ENCODE results near the gene AMDHD2.
A peak's percentile ranks its signal among the peaks of the same experiment; 100 is the strongest.
"Not testable (repeated sequence)": the region's sequence is repeated elsewhere in the genome, so short reads cannot be mapped to it uniquely, and the experiment has no call there.

The AMDHD2 gene, protein sequence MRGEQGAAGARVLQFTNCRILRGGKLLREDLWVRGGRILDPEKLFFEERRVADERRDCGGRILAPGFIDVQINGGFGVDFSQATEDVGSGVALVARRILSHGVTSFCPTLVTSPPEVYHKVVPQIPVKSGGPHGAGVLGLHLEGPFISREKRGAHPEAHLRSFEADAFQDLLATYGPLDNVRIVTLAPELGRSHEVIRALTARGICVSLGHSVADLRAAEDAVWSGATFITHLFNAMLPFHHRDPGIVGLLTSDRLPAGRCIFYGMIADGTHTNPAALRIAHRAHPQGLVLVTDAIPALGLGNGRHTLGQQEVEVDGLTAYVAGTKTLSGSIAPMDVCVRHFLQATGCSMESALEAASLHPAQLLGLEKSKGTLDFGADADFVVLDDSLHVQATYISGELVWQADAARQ

DNA sequence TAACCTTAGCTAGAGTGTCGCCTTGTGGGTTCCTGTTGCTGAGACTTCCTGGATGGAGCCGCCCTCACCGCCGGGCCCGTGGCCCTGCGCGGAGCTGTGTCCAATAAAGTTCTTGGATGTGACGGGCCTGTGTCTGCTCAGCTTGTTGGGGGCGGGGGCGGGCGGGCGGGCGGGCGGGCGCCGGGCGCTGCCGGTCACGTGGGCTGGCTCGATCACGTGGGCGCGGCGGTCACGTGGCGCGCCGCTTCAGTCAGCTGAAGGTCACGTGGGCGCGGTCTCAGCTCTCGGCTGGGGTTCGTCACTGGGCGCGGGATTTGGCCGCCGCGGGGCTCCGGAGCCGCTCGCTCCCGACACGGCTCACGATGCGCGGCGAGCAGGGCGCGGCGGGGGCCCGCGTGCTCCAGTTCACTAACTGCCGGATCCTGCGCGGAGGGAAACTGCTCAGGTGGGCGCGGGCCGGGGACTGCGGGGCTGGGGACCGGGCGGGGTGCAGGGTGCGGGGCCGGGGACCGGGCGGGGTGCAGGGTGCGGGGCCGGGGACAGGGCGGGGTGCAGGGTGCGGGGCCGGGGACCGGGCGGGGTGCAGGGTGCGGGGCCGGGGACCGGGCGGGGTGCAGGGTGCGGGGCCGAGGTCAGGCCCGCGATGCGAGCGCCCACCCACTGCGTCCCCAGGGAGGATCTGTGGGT lies at the start of gene AMDHD2:
AMDHD2 (plus strand) TSS at position 275 of the 687 bp plus-strand sequence; CDS start at position 363, 88 bp downstream.
- peak; percentile 90 to 92 for DNase-seq

DNA sequence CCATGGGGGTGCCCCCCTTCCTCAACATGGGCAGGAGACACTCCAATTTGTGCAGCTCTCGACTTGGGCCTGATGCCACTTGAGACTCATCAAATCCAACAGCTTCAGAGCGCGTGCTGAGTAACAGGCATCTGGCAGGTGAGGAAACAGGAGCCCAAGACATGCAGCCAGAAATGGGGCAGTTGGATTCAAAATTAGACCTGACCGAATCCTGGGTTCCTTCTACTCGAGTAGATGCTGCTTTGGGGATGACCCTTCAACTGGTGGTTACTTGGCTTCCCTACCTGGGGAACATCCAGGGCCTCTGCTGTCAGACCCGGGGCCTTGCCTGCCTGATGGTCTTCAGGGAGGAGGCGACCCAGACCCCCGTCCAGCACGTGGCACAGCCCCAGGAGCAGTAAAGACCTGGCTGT lies 49.6 kb upstream of the AMDHD2 start:
- DNase-seq: peak in 1 of 2 donors; percentile 23

- DNase-seq: peak in 1 of 2 donors; percentile 39
Measured at GRCh38 chr16:2471016-2471652, 49.0 kb upstream of the AMDHD2 start, which contains the start of gene NTN3. Gene NTN3 (plus strand): TSS chr16:2471297. CDS start chr16:2471702, 405 bp downstream.

DNA sequence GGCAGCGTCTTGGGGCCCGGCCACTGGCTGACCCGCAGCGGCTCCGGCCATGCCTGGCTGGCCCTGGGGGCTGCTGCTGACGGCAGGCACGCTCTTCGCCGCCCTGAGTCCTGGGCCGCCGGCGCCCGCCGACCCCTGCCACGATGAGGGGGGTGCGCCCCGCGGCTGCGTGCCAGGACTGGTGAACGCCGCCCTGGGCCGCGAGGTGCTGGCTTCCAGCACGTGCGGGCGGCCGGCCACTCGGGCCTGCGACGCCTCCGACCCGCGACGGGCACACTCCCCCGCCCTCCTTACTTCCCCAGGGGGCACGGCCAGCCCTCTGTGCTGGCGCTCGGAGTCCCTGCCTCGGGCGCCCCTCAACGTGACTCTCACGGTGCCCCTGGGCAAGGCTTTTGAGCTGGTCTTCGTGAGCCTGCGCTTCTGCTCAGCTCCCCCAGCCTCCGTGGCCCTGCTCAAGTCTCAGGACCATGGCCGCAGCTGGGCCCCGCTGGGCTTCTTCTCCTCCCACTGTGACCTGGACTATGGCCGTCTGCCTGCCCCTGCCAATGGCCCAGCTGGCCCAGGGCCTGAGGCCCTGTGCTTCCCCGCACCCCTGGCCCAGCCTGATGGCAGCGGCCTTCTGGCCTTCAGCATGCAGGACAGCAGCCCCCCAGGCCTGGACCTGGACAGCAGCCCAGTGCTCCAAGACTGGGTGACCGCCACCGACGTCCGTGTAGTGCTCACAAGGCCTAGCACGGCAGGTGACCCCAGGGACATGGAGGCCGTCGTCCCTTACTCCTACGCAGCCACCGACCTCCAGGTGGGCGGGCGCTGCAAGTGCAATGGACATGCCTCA lies 48.3 kb upstream of the AMDHD2 start:
- no peak for DNase-seq

DNA sequence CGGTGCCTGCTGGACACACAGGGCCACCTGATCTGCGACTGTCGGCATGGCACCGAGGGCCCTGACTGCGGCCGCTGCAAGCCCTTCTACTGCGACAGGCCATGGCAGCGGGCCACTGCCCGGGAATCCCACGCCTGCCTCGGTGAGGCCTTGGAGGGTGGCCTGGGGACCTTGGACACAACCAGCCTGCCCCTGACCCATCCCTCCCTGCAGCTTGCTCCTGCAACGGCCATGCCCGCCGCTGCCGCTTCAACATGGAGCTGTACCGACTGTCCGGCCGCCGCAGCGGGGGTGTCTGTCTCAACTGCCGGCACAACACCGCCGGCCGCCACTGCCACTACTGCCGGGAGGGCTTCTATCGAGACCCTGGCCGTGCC lies 47.7 kb upstream of the AMDHD2 start:
- no peak for DNase-seq

GRCh38 chr16:2472885-2473445 lies 47.2 kb upstream of the AMDHD2 start:
- DNase-seq: no peak

DNA sequence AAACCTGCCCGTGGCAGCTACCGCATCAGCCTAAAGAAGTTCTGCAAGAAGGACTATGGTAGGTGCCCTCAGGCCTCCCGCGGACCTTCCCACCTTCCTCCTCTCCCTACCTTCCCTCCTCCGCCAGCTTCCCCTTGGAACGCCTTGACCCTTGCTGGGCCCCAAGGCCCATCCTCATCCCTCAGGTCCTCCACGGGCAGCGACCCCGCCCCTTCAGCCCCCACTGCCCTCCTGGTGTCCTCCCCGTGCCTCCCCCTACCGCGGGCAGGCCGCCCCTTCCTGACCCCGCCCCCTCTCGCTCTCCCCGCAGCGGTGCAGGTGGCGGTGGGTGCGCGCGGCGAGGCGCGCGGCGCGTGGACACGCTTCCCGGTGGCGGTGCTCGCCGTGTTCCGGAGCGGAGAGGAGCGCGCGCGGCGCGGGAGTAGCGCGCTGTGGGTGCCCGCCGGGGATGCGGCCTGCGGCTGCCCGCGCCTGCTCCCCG lies 46.7 kb upstream of the AMDHD2 start:
- DNase-seq: peak in 1 of 2 donors; percentile 54

DNA sequence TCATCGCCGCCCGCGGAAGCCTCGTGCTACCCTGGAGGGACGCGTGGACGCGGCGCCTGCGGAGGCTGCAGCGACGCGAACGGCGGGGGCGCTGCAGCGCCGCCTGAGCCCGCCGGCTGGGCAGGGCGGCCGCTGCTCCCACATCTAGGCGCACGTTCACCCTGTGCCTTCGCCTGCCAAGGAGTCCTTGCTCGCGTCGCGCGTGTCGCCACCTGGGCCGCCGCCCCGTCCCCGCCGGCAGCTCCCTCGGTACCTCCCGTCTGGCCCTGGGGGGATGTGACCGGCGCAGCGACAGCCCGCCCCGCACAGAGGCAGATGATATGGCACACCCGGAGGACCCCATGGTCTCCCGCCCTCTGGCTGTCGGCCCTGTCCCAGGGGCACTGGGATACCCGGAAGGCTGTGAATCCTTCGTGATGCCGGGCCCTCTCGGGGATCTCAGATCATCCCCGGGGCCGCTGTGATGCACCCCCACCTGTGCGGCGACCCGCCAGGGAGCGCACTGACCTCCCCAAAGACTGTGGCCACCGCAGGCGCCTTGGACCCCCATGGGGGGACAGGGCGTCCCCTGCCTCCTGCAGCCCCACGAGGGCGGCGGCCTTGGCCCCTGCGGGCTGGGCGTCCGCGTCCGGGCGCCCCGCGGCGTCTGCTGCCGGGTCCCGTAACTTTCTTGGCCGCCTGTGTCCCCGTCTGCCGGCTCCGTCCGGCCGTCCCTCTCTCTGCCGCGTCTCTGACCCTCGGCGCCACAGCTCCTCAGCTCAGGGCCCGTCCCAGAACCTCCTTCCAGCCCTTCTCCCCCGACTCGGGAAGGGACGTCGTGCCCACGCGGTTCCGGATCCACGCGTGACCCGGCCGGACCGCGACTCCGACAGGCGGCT lies 45.9 kb upstream of the AMDHD2 start:
- peak; percentile 53 to 63 for DNase-seq

GRCh38 chr16:2474877-2475412 lies 45.2 kb upstream of the AMDHD2 start, which contains the start of gene TBC1D24:
Gene TBC1D24 (plus strand): TSS chr16:2475127. CDS start chr16:2496149, 21,022 bp downstream.
- peak; percentile 84 to 88 for DNase-seq

- DNase-seq: peak in 1 of 2 donors; percentile 49
Measured at GRCh38 chr16:2475413-2476344, 44.5 kb upstream of the AMDHD2 start.

- DNase-seq: no peak
Measured at GRCh38 chr16:2476345-2476720, 43.8 kb upstream of the AMDHD2 start.

GRCh38 chr16:2476741-2477140 lies 43.4 kb upstream of the AMDHD2 start:
- no peak for DNase-seq

GRCh38 chr16:2477327-2477726 lies 42.8 kb upstream of the AMDHD2 start:
- DNase-seq: no peak

GRCh38 chr16:2478279-2478678 lies 41.9 kb upstream of the AMDHD2 start:
- no peak for DNase-seq

DNA sequence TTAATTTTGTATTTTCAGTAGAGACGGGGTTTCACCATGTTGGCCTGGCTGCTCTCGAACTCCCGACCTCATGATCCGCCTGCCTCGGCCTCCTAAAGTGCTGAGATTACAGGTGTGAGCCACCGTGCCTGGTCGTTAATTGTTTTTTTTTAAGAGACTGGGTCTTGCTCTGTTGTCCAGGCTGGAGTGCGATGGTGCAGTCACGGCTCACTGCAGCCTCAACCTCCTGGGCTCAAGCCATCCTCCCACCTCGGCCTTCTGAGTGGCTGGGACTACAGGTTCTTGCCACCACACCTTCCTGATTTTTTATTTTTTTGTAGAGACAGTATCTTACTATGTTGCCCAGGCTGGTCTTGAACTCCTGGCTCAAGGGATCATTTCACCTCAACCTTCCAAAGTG lies 40.2 kb upstream of the AMDHD2 start:
- not testable (repeated sequence) for DNase-seq

DNA sequence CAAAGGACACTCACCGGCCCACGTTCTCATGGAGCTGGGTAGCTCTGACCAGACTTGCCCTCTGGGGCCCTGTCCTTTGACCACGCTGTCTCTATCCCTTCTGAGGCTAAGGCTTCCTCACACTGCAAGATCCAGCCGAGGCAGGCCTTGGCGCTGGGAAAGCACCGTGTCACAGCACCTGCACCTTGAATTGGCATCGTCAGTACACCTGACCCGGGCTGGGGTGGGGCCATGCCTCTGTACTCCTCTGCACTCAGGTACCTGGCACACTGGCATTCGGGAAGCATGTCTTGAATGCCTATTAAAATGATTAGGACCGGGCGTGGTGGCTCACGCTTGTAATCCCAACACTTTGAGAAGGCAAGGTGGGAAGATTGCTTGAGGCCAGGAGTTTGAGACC lies 39.2 kb upstream of the AMDHD2 start:
- DNase-seq: no peak

DNA sequence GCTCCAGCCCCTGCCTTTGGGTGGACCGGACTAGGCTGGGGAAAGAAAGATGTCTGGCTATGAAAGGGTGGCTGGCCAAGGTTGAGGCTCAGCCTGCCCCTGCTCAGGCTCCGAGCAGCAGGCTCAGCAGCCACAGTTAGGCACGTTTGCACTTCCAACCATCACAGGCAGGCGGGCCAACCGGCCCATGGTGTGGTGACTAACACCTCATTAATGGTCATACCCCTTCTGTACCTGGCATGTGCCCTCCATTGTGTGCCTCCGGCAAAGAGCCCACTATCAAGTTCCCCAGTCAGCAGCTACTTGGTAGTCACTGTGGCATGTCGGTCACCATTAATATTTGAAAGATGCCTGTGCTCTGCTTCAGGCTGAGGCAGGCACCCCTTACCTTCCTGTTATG lies 38.5 kb upstream of the AMDHD2 start:
- no peak for DNase-seq

- no peak for DNase-seq
Measured at GRCh38 chr16:2482249-2482648, 37.9 kb upstream of the AMDHD2 start.

DNA sequence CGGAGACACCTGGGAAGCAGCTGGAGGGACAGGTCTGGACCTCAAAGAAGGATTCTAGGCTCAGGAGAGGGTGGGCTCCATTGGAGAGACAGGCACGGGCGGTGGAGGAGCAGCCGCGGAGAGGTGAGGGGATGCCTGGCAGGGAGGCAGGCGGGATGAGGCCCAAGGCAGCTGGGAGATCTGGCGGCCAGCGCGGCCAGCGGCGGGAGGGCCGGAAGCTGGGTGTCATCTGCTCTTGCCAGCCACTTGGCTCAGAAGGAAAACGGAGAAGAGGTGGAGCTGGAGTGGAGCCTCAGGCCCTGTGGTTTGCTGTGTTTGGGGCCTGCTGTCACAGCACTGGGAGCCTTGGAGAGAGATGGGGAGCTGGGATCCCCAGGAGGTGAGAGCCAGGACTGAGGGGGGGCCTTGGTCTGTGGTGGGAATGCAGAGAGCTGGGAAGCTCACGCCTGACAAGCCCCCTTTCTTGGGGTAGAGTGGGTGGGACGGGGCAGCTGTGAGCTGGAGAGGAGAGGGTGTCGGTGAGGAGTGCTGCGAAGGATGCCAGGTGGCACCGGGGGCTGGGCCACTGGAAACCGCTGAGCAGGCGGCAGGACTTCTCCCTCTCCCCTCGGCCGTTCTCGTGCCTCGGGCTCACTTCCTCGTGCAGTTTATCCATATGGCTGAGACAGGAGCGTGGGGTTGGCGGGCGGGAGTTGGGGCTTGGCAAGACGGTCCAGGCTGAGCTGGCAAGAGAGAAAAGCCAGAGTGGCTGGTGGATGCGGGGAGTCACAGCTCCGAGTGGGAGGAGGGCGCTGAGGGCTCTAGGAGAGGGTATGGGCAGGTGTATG lies 37.2 kb upstream of the AMDHD2 start:
- DNase-seq: no peak

Data from stimulated activated CD4-positive, alpha-beta T cell treated with anti-CD3 and anti-CD28 coated beads, Interleukin-2, amount 100 ng/mL, for 24 hours (primary cell).